ENCODE results near the gene PARS2.

PARS2 gene

DNA sequence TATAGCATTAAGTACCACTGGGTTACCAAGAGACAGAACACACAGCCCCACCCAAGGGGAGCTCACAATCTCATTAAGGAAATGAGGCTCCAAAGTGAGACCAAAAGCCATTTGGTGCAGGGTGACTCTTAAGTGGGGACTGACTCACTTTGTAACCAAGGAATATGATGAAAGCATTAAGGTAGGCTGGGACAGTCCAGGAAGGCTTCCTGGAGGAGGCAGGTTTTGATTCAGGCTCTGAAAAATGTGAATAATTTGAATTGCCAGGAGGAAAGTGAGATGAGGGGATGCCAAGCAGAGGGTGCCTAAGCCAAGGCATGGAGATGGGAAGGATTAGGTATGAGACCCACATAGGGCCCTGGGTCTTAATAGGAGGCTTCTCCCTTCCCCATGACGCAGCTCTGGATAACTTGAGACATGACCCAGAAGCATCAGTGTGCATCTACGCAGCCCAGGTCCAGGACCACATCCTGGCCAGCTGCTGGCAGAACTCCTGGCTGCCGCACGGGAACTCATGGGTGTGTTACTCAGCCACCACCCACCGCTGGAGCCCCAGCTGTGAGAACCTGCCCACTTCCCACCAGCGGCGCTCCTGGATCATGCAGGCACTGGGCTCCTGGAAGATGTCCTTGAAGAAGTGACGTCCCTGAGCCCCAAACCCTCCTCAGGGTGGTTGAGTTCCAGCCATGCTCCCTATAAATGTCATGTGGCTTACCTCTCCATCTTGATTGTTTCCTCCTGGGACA is 54.6 kb downstream of the PARS2 start:
- TF ChIP-seq TCF12 (IDR thresholded peaks at IDR 0.05; ENCODE audit: low read depth), result no peak
- no peak for TF ChIP-seq YY1 (IDR thresholded peaks at IDR 0.05; ENCODE audit: low read depth)
- no peak for TF ChIP-seq EP300 (IDR thresholded peaks at IDR 0.05; ENCODE audit: borderline replicate concordance)
- TF ChIP-seq CEBPB (IDR thresholded peaks at IDR 0.05), result no peak

DNA sequence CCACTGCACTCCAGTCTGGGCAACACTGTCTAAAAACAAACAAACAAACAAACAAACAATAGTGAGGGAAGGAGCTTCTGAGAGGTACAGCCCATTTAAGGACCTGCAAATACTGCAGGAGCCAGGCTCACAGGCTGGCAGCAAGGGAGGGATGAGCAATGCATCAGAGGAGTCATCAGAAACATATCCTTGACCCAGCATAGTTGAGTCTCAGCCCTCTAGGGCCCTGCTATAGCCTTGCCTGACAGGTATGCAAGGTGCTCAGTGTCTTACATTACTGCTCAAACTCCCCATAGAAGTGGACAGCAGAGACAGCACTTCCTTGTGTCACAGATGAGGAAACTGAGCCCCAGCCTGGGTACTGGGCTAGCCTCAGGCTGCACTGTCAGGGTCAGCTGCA is 55.9 kb downstream of the PARS2 start:
- TF ChIP-seq TEAD4 (IDR thresholded peaks at IDR 0.05) (no peak), CEBPB (IDR thresholded peaks at IDR 0.05) (no peak), FOXM1 (IDR thresholded peaks at IDR 0.05; ENCODE audit: borderline replicate concordance, low read depth) (no peak), YY1 (IDR thresholded peaks at IDR 0.05; ENCODE audit: low read depth) (no peak), NFIC (IDR thresholded peaks at IDR 0.05) (no peak), CREB1 (IDR thresholded peaks at IDR 0.05; ENCODE audit: low read depth) (no peak), EGR1 (IDR thresholded peaks at IDR 0.05) (no peak), TAF1 (IDR thresholded peaks at IDR 0.05; ENCODE audit: low read depth) (no peak)
- TF ChIP-seq, protein P1, sequence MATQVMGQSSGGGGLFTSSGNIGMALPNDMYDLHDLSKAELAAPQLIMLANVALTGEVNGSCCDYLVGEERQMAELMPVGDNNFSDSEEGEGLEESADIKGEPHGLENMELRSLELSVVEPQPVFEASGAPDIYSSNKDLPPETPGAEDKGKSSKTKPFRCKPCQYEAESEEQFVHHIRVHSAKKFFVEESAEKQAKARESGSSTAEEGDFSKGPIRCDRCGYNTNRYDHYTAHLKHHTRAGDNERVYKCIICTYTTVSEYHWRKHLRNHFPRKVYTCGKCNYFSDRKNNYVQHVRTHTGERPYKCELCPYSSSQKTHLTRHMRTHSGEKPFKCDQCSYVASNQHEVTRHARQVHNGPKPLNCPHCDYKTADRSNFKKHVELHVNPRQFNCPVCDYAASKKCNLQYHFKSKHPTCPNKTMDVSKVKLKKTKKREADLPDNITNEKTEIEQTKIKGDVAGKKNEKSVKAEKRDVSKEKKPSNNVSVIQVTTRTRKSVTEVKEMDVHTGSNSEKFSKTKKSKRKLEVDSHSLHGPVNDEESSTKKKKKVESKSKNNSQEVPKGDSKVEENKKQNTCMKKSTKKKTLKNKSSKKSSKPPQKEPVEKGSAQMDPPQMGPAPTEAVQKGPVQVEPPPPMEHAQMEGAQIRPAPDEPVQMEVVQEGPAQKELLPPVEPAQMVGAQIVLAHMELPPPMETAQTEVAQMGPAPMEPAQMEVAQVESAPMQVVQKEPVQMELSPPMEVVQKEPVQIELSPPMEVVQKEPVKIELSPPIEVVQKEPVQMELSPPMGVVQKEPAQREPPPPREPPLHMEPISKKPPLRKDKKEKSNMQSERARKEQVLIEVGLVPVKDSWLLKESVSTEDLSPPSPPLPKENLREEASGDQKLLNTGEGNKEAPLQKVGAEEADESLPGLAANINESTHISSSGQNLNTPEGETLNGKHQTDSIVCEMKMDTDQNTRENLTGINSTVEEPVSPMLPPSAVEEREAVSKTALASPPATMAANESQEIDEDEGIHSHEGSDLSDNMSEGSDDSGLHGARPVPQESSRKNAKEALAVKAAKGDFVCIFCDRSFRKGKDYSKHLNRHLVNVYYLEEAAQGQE (IDR thresholded peaks at IDR 0.05; ENCODE audit: low read depth), result no peak
